DMS79 (cell line): ENCODE measurements around the gene KIRREL3.
"Not testable (repeated sequence)": the region's sequence is repeated elsewhere in the genome, so short reads cannot be mapped to it uniquely, and the experiment has no call there.

ENCODE experiments used
- DNase-seq: peaks from one replicate; lab custom pipeline; 2025; lab: John Stamatoyannopoulos, UW

Gene KIRREL3

GRCh38 chr11:126375726-126376125, 624.8 kb downstream of the KIRREL3 start:
- no peak for DNase-seq

GRCh38 chr11:126374562-126375300, 625.8 kb downstream of the KIRREL3 start:
- DNase-seq: not testable (repeated sequence)

- DNase-seq: not testable (repeated sequence)
Measured at GRCh38 chr11:126373389-126374066, 627.0 kb downstream of the KIRREL3 start.
